Natural killer cell treated with Interleukin-12 subunit alpha and Interleukin-12 subunit beta and Interleukin-15 and Interleukin-18, amount 100 ng/mL, for 72 hours (primary cell): Measurements from ENCODE around the gene P2RX6. TPM values are rescaled to one million over a fixed set of nuclear protein-coding genes. Genes with fewer than 3 reads are reported as not detected.
"Not testable (repeated sequence)": the region's sequence is repeated elsewhere in the genome, so short reads cannot be mapped to it uniquely, and the experiment has no call there.

Source experiments
- ATAC-seq, 2 donors: fragments of 150-1000 bp; cut with Tn5 transposase in 1 of 2; sonication (Bioruptor Pico), chemical (Tn5 transposase) in 1 of 2; 2 replicates each; pipeline ENCODE4 v1.10.0; 2021
- DNase-seq: peaks from one replicate; pipeline ENCODE4 v3.0.0; 2022; ENCODE audit warnings: low spot score
- H3K27ac Mint-ChIP-seq, 2 donors: 1 replicate in 1 of 2; 2 replicates in 1 of 2; pipeline ENCODE4 v1.8.0; 2022; ENCODE audit warnings: mixed read lengths in 2 of 2, mild to moderate bottlenecking in 1 of 2, moderate library complexity in 1 of 2
- H3K27me3 Mint-ChIP-seq, 2 donors: 1 replicate in 1 of 2; 2 replicates in 1 of 2; pipeline ENCODE4 v1.8.0; 2022; ENCODE audit warnings: mixed read lengths in 2 of 2
- H3K36me3 Mint-ChIP-seq: one replicate; pipeline ENCODE4 v1.8.0; 2022; ENCODE audit warnings: mixed read lengths
- H3K4me1 Mint-ChIP-seq, 2 donors: 1 replicate in 1 of 2; 2 replicates in 1 of 2; pipeline ENCODE4 v1.8.0; 2022; ENCODE audit warnings: low read depth in 2 of 2, mixed read lengths in 2 of 2, mild to moderate bottlenecking in 1 of 2
- H3K4me3 Mint-ChIP-seq: one replicate; pipeline ENCODE4 v1.8.0; 2022; ENCODE audit warnings: mixed read lengths
- H3K9me3 Mint-ChIP-seq: 2 replicates; pipeline ENCODE4 v1.8.0; 2022; ENCODE audit warnings: mixed read lengths
- total RNA-seq, 2 donors: library from RNA; stranded (reverse); gene quantifications; one replicate each; pipeline ENCODE4 v1.2.3, GENCODE V29; 2022

The P2RX6 gene
- total RNA-seq, result not detected

DNA sequence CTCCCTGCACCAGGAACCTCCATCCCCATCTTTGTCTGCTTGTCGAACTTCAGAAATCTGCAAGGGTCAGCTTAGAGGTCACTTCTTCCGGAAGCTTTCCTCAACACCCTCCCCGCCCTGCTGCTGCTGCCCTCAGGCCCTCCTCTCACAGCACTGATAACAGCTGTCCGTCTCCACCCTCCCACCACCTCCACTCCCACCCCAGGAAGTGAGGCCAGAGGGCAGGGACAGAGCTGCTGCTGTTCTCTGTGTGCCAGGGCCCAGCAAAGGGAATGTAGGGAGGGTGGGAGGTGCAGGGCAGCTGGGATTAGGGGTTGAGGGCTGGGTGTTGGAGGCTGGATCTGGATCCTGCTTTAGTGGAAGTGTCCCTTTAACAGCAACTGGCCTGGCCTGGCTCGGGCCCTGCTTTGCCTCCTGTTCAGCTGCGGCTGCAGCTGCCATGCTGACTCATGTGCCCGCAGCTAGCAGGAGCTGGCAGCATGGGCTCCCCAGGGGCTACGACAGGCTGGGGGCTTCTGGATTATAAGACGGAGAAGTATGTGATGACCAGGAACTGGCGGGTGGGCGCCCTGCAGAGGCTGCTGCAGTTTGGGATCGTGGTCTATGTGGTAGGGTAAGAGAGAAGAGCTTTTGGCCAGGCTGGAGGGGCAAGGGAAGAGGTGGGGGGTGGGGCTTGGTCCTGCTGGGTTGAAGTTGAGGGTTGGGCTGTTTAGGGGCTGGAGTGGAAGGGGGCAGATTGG is at the start of gene P2RX6:
P2RX6 (plus strand) TSS at position 440 of the 740 bp plus-strand sequence; CDS start at position 450, 10 bp downstream.
- DNase-seq (no peak), ATAC-seq (peak in 1 of 2 donors; percentile 28)
- Mint-ChIP-seq H3K9me3 (no peaks in the 10 kb centered on the region), H3K4me3 (peak within 1 kb of the TSS; percentile 93), H3K4me1 (peaks cover 19 to 26% of the 10 kb centered on the region in 2 donors), H3K36me3 (no peaks in the 10 kb centered on the region), H3K27ac (peak within 1 kb of the TSS; percentile 73 to 96), H3K27me3 (no peaks in the 10 kb centered on the region)

DNA sequence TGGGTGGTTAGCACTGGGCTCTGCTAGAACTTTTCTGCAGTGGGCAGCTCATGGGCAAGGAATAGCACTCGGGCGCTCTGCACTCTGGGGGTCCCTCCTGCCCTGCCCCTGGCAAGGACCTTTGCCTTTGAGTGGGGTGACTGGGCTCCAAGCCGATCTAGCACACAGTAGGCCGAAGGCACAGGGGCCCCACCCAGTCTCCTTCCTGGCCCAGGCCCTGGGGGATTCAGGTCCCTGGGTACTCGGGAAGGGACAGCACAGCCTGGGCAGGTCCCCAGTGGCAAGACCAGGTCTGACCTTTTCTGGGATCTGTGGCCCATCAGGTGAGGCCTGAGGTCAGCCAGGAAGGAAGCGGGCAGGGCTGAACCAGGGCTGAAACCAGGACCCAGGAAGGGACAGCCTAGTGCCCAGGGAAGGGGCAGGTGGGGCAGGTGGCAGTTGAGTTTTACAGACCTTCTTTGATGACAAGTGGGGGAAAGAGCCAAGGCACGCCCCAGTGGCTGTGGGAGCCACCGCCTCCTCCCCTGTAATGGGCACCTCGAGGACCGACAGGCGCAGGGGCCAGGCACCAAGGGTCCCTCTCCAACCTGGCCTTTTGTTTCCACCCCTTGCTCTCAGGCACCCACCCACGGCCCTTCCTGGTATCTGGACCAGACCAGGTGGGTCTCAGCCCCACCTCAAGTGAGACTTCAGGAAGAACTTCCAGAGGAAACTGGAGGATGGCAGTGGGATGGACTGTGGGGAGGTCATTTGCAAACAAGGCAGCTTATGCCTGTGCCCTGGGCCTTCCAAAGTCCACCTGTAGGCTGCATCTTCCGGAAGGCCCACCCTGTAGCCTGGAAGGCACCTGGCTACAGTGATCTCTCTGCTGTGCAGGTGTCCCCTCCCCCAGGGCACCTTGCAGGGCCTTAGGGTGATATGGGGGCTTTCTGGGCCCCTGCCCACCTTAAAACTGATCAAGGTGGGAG is 48.8 kb upstream of the P2RX6 start:
- Mint-ChIP-seq H3K4me3 (no peak overlapping the region), H3K4me1 (peaks cover 5 to 10% of the 10 kb centered on the region in 2 donors), H3K27me3 (peaks cover 7 to 8% of the 10 kb centered on the region in 2 donors), H3K27ac (no peak overlapping the region), H3K9me3 (no peaks in the 10 kb centered on the region), H3K36me3 (no peaks in the 10 kb centered on the region)
- DNase-seq (no peak), ATAC-seq (no peak)

DNA sequence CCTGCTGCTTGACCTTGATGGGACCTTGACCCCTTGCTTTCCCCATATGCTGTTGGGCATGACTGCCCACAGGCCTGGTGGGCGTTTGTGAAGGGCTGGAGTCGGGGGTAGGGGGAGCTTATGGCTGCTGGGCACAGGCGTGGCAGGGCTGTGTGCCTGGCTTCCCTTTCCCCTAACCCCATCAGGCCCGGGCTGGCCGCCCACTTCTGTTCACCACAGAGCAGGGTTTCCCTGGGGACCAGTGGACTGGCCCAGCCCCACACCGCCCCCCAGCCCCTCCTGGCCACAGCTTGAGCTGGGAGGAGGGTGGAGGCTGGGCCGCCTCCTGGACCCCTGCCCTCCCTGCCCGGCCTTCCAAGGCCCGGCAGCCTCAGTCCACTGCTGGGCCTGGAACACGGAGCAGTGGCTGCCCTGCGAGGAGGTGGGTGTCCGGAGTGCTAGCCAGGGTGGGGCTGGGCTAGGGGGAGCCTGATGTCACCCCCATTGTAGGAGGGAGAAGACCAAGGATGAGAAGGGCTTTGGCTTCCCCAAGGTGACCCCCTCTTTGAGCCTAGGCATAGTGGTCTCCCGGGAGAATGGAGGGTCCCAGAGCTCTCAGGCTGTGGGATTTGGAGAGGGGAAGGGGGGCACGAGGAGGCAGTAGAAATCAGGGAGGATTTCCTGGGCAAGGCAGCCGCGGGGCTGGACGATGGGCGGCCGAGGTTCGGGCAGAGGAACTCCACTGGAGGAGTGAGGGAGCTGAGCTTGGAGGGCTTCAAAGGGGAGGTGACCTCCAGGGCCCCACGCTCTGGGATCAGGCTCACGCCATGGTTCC is 47.9 kb upstream of the P2RX6 start, which contains the start of gene AIFM3:
AIFM3 (plus strand) TSS at position 373 of the 814 bp plus-strand sequence. CDS start 690 bp downstream, outside the sequence.
- H3K4me1 Mint-ChIP-seq, result peaks cover 5 to 6% of the 10 kb centered on the region in 2 donors
- H3K4me3 Mint-ChIP-seq, result no peak within 1 kb of the TSS
- H3K9me3 Mint-ChIP-seq, result no peaks in the 10 kb centered on the region
- ATAC-seq (peak in 1 of 2 donors; percentile 16), DNase-seq (no peak)
- no peaks in the 10 kb centered on the region for H3K36me3 Mint-ChIP-seq
- H3K27ac Mint-ChIP-seq, result no peak within 1 kb of the TSS
- H3K27me3 Mint-ChIP-seq, result peaks cover 7 to 8% of the 10 kb centered on the region in 2 donors

DNA sequence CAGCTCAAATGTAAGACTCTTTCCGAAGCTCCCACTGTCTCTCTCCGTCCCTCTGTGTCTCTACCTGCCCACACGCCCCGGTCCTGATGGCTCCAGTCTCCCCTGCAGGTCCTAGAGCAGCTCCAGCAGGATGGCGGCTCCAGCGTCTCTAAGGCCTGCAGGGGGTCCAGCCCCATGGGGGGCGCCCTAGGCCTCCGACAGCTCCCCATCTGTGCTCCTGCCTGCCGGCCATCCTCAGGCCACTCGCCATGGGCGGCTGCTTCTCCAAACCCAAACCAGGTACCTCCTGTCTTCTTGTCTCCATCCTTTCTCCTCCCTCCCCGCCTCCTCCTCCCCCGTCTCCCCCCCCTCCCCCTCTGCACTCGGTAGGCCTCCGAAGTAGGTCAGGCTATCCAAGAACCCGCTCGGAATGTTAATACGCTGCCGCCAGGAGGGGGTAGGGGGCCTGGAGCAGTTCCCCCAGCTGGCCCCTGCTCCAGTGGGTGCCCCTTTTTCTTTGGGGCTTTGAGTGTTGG is 47.2 kb upstream of the P2RX6 start:
- no peak overlapping the region for H3K4me3 Mint-ChIP-seq
- H3K9me3 Mint-ChIP-seq, result no peaks in the 10 kb centered on the region
- no peak for DNase-seq
- no peak for ATAC-seq
- no peak overlapping the region for H3K27ac Mint-ChIP-seq
- no peaks in the 10 kb centered on the region for H3K36me3 Mint-ChIP-seq
- peaks cover 7 to 8% of the 10 kb centered on the region in 2 donors for H3K27me3 Mint-ChIP-seq
- H3K4me1 Mint-ChIP-seq, result peaks cover 5% of the 10 kb centered on the region in 2 donors

DNA sequence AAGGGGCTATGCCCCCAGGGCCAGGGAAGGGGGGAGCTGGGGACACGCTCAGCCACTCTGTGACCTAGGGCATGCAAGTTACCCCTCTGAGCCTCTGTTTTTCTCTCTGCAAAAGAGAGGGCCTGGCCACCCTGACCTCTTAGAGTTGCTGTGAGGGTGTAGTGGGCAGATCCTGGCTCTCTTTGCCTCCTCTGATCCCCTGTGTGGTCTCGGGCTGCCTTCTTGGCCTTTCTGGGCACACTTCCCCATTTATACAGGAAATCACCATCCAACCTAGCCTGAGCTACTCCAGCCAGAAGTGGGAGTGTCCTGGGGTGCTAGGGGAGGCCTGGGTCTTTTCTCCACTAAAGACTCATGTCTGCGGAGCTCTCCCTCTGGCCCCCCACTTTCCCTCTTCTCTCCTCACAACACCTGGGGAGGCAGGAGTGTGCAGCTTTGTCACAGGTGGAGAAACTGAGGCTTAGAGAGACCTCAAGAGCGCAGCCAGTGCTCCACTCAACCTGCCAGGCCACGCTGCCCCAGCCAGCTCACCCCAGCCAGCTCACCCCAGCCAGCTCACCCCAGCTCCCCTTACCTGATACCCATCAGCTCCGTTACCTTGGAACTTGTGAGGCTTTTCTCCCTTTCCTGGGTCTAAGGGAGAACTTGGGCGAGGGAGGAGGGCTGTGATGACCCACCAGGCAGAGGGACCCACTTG is 46.5 kb upstream of the P2RX6 start:
- DNase-seq, result no peak
- Mint-ChIP-seq H3K4me1 (peaks cover 5% of the 10 kb centered on the region in 2 donors), H3K36me3 (no peaks in the 10 kb centered on the region)

DNA sequence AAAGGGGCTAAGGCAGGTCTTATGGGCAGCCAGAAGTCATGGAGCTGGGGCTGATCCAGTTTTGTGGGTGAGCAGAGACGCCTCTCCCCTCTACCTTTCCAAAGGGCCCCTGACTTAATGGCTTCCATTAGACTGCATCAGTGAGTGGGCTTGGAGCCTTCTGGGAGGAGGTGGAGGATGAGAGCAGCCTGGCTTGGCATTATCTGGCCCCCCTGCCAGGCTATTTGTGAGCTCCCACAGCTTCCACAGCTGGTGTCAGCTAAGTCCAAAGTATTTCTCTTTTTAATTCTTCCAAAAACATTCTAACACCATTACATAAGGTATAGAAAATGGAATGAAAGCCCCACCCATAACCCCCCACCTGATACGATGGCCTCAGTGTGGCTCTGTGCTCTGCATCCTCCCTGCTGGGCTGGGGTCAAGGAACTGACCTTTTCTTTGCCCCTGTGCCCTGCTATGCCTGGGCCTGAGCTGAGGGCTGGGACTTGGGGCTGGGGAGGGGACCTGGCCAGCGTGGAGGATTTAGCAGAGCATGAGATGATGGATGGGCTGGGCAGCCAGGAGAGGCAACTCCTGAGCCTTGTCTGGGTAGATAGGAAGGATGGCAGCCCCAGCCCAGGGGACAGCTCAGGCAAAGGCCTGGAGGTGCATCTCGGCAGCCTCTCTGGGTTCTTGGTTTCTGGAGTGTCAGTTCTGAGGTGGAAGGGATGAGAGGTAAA is 43.9 kb upstream of the P2RX6 start:
- Mint-ChIP-seq H3K36me3 (no peaks in the 10 kb centered on the region), H3K4me3 (no peak overlapping the region)

More for the DNA sequence above, 46.5 kb upstream of the P2RX6 start:
- Mint-ChIP-seq H3K4me3 (no peak overlapping the region), H3K9me3 (no peaks in the 10 kb centered on the region), H3K27me3 (peaks cover 6 to 8% of the 10 kb centered on the region in 2 donors), H3K27ac (no peak overlapping the region)
- no peak for ATAC-seq

DNA sequence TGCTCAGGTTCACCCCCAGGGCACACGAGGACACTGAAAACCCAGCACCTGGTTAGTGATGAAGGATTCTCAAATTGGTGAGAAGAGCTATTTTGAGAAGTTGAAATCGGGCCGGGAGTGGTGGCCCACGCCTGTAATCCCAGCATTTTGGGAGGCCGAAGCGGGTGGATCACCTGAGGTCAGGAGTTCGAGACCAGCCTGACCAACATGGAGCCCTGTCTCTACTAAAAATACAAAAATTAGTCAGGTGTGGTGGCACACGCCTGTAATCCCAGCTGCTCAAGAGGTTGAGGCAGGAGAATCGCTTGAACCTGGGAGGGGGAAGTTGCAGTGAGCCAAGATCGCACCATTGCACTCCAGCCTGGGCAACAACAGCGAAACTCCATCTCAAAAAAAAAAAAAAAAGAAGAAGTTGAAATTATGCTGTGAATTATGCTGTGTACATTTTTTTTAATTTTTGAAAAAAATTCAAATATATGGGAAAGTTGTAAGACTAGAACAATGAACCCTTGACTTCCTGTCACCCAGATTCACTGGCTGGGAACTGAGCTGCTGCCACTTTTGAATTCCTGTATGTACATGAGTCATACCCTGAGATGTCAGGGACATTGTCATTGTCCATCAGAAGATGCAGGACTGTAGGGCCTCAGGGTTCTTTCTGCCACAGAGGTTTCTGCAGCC is 42.8 kb upstream of the P2RX6 start:
- H3K4me3 Mint-ChIP-seq, result not testable (repeated sequence)

More for the DNA sequence above, 43.9 kb upstream of the P2RX6 start:
- Mint-ChIP-seq H3K9me3 (no peaks in the 10 kb centered on the region), H3K27ac (no peak overlapping the region), H3K27me3 (no peaks in the 10 kb centered on the region), H3K4me1 (peaks cover 0 to 4% of the 10 kb centered on the region in 2 donors)
- DNase-seq, result no peak
- no peak for ATAC-seq

DNA sequence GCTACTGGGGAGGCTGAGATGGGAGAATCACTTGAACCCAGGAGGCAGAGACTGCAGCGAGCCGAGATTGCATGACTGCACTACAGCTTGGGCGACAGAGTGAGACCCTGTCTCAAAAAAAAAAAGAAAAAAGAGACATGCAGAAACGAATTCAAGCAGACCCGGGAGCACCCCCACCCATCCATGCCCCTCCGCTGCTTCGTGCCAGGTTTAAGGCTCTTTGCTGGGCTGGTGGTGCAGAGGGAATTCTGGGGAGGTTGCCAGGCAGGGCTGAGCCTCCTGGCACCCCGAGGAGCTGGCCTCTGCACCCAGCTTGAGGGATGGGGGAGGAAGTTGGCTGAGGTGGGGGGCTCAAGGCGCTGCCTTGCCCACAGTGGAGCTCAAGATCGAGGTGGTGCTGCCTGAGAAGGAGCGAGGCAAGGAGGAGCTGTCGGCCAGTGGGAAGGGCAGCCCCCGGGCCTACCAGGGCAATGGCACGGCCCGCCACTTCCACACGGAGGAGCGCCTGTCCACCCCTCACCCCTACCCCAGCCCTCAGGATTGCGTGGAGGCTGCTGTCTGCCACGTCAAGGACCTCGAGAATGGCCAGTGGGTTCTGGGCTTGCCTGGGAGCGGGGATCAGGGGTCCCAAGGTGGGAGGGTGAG is 41.9 kb upstream of the P2RX6 start:
- no peaks in the 10 kb centered on the region for H3K27me3 Mint-ChIP-seq
- H3K27ac Mint-ChIP-seq, result no peak overlapping the region
- H3K36me3 Mint-ChIP-seq, result no peaks in the 10 kb centered on the region
- H3K4me3 Mint-ChIP-seq, result no peak overlapping the region
- DNase-seq, result no peak
- H3K4me1 Mint-ChIP-seq, result peaks cover 0 to 4% of the 10 kb centered on the region in 2 donors
- ATAC-seq, result no peak
- H3K9me3 Mint-ChIP-seq, result no peaks in the 10 kb centered on the region

More for the DNA sequence above, 42.8 kb upstream of the P2RX6 start:
- H3K36me3 Mint-ChIP-seq, DNase-seq, H3K27ac Mint-ChIP-seq, ATAC-seq, H3K4me1 Mint-ChIP-seq, H3K9me3 Mint-ChIP-seq, H3K27me3 Mint-ChIP-seq: not testable (repeated sequence)

DNA sequence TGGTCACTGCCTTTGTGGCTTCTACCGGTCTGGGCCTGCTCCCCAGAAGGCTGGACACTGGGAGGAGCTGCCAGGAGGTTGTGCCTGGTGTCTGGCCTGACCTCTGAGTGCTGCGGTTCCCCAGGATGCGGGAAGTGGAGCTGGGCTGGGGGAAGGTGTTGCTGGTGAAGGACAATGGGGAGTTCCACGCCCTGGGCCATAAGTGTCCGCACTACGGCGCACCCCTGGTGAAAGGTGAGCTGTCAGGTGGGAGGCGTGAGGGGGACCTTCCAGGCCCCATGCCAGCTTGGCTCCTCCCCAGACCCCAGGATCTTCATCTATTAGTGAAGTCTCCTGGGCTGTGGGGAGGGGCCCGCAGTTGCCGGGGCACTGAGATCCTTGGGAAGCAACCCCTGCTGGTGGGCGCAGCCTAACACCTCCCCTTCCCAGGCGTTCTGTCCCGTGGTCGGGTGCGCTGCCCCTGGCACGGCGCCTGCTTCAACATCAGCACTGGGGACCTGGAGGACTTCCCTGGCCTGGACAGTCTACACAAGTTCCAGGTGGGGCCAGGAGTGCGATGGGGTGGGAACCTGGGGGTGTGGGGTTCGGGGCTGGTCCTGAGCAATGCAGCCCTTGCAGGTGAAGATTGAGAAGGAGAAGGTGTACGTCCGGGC is 41.2 kb upstream of the P2RX6 start:
- Mint-ChIP-seq H3K27ac (no peak overlapping the region), H3K4me3 (no peak overlapping the region), H3K4me1 (peaks cover under 1 to 6% of the 10 kb centered on the region in 2 donors), H3K27me3 (no peaks in the 10 kb centered on the region), H3K9me3 (no peaks in the 10 kb centered on the region), H3K36me3 (no peaks in the 10 kb centered on the region)
- DNase-seq (no peak), ATAC-seq (no peak)

DNA sequence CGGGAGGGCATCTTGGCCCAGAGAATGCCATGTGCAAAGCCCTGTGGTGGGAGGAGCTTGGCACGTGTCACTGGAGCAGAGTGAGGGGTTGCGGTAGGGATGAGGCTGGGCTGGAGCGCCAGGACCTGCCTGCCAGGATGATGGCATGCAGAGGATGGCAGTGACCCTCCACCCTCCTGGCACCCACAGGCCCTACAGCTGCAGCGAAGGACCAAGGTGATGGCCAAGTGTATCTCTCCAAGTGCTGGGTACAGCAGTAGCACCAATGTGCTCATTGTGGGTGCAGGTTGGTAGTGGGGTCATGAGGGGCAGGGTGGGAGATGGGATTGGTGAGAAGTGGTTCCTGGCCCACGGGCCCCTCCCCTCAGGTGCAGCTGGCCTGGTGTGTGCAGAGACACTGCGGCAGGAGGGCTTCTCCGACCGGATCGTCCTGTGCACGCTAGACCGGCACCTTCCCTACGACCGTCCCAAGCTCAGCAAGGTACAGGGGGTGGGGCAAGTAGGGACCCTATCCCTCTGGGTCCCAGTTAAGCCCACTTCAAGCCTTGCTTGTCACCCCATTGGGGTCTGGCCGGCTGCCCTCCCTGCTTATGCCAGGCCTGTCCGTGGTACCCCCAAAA is 40.5 kb upstream of the P2RX6 start:
- no peak for ATAC-seq
- Mint-ChIP-seq H3K4me3 (no peak overlapping the region), H3K27ac (no peak overlapping the region), H3K4me1 (peaks cover 8 to 12% of the 10 kb centered on the region in 2 donors), H3K9me3 (no peaks in the 10 kb centered on the region), H3K27me3 (no peaks in the 10 kb centered on the region), H3K36me3 (no peaks in the 10 kb centered on the region)
- DNase-seq, result no peak
